NCI-H187 treated with DMSO at 0.1 percent for 48 hours (cell line): Measurements from ENCODE around the gene MAN2A1.

Experiments
- DNase-seq: peaks from one replicate; lab custom pipeline; 2025; lab: John Stamatoyannopoulos, UW

The MAN2A1 gene

GRCh38 chr5:109908366-109908765 lies 218.6 kb downstream of the MAN2A1 start:
- no peak for DNase-seq

DNA sequence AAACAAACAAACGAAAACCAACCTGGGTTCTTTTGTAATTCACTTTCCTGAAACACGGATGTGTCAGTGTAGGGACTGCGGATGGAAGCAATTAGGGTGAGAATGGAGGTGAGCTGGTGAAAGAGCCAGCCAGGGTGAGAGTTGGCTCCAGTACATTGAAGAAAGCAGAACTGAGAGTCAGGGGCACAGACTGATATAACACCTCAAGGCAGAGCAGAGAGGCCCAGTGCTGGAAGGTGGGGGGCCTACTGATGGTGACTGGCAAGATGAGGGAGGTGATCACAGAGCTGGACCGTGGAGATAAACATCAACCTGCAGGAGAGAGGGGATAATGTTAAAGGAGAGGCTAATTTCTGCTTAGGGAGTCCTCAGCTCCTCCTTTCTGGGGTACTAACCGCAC lies 221.1 kb downstream of the MAN2A1 start:
- DNase-seq, result no peak

GRCh38 chr5:109911731-109912130 lies 222.0 kb downstream of the MAN2A1 start:
- DNase-seq, result no peak

DNA sequence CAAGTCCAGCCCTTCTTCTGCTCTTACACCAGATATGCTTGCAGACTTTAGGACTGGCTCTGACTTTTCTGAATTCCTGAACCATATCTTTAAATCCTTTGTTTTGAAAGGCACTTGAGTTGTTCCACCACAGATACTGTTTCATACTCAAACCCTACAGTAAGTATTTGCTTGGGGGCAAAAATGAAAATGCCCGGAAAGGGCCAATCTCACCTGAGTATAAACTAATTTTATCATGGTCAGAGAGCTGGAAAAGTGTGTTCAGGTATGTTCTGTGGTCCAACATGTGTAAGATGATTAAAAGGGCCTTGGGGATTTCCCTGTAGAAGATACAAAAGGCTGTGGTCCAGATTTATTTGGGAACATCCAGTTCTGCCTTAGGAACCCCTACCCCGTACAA lies 225.2 kb downstream of the MAN2A1 start:
- DNase-seq, result no peak

- DNase-seq, result no peak
These were observed 226.9 kb downstream of the MAN2A1 start for GRCh38 chr5:109916481-109917153.
